Measurements from ENCODE around the gene MCHR1.

The MCHR1 gene

DNA sequence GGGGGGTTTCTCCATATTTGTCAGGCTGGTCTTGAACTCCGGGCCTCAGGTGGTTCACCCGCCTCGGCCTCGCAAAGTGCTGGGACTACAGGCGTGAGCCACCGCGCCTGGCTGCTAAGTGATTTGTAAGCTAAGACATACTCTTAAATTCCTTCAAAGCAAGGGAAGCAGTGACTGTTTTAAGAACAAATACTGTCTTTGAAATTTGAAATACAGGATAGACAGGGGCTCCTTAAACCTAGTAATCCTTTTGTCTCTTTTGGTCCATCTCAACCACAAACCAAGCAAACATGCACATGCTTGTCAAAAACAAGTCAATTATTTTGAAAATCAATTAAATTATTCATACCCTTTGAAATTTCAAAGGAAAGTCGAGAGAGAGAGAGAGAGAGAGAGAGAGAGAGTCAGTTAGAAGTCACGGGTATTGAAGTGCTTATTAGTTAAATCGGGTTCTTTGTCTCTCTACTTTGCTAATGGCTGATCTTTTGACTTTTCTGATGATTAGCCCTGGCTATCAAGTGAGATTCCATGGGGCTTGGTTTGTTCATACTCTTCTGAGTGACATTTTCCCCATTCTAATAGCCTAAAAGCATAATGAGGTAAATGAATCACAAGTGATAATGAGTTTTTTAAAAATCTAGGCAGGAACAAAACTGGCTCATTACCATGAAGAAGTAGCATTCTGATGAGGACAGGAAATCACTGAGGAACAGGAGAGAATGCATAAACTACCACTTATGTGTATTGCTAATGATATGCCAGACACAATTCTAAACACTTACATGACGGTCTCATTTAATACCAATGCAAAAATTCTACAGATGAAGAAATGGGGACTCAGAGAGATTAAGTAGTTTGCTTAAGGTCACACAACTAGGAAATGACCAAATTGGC is 48.0 kb downstream of the MCHR1 start:
- DNase-seq (ENCODE audit: low read depth) = no peak

DNA sequence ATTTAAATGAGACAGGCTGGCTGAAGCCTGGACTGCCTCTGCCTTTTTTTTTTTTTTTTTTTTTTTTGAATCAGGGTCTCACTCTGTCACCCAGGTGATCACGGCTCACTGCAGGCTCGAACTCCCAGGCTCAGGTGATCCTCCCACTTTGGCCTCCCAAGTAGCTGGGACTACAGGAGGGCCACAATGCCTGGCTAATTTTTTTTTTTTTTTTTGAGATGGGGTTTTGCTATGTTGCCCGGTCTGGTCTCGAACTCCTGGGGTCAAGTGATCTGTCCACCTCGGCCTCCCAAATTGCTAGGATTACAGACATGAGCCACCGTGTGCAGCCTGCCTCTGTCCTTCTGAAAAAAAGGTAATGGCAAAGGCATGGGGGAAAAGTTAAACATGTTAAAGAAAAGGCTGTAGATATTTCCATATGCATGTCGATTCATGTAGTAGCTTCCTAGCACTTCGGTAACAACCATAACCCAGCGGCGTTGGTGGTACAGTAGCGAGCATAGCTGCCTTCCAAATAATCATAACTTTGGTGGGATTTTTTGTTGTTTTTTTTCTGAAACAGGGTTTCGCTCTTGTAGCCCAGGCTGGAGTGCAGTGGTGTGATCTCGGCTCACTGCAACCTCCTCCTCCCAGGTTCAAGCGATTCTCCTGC is 48.8 kb downstream of the MCHR1 start:
- no peak for DNase-seq (ENCODE audit: low read depth)

DNA sequence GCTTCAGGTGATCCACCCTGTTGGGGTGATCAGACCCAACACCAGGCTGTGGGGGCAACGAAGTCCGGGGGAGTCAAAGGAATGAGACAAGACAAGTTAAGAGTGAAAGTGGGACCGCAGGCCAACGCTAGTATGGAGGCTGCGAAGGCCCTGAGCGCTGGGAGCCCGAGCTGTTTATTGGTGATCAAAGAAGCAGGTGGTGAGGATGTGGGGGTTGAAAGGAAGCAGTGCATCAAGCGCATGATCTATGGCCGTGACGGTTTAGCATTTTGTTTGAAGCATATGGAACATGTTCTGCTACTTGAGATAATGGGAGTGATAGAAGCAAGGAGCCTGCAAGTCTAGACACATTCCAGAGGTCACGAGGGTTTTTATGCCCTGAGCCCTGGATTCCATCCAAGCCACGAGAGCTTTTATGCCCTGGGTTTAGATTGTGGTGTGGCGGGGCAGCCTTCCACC is 49.5 kb downstream of the MCHR1 start:
- DNase-seq (ENCODE audit: low read depth) = peak; percentile 8

DNA sequence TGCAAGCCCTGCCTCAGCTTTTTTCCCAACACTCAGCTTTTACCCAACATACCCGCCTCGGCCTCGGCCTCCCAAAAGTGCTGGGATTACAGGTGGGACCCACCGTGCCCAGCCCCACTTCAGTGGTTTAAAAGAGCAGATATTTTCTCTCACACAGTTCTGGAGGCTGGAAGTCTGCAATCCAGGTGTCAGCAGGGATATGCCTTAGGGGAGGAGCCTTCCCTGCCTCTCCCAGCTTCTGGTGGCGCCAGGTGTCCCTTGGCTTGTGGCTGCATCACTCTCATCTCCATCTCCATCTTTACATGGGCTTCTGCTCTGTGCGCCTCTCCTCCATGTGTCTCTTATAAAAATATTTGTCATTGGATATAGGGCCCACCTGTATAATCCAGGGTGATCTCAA is 50.0 kb downstream of the MCHR1 start:
- no peak for DNase-seq (ENCODE audit: low read depth)

All from activated T-helper 9 cell treated with anti-CD3 and anti-CD28 coated beads, Interleukin-2, amount 50 U/mL, for 16 hours (primary cell).